CD1c-positive myeloid dendritic cell (primary cell): ENCODE data around the gene PHOSPHO1.
A peak's percentile ranks its signal among the peaks of the same experiment; 100 is the strongest.

Source experiments
- DNase-seq: peaks from one replicate; pipeline ENCODE4 v3.0.0-alpha.2; 2016; ENCODE audit errors: extremely low spot score

Gene PHOSPHO1

GRCh38 chr17:49244839-49245238 lies 14.3 kb upstream of the PHOSPHO1 start:
- DNase-seq, result no peak

- no peak for DNase-seq
Observed at GRCh38 chr17:49242813-49243212, 12.2 kb upstream of the PHOSPHO1 start.

DNA sequence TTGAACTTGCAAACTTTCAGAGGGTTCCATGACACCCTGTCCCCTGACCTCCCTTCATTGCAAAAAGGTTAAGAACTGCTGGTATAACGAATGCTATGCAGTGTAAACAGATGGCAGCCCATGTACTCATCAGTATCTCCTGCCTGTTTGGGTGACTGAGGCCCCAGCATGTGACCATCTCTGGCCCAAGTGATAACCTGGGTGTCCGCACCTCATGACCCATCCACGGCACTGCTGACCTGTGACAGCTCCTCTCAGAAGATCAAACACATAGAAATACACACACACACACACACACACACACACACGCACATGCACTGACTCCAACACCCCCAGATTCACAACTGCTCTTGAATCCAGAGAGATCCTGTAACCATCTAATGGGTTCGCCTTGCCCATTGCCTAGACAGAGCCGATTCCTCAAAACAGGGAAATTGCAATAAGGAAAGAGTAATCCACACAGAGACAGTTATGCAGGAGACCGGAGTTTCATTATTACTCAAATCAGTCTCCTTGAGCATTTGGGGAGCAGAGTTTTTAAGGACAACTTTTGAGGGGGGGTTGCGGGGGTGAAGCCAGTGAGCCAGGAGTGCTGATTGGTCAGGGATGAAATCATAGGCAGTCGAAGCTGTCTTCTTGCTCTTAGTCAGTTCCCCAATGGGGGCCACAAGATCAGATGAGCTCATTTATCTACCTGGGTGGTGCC lies 11.3 kb upstream of the PHOSPHO1 start:
- no peak for DNase-seq

- no peak for DNase-seq
Observed at GRCh38 chr17:49241040-49241439, 10.5 kb upstream of the PHOSPHO1 start.

- DNase-seq, result no peak
Observed at GRCh38 chr17:49240619-49241018, 10.0 kb upstream of the PHOSPHO1 start.

DNA sequence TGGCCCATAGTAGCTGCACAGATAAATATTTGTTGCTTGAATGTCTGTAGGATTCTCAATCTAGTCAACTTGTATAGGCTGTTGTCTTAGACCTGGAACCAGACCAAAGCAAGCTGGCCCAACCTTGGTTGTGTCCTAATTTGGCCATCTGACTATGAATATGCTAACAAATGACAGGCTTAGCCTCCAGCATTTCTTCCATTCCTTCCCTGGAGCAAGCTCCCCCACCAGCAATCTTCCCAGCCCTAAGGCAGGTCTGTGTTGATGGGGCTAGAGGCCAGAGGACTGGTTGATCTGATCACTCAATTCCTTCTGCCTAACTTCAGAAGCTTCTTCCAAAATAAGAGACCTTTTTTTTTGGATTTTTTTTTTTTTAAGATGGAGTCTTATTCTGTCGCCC lies 9.4 kb upstream of the PHOSPHO1 start:
- no peak for DNase-seq

GRCh38 chr17:49235896-49236295 lies 5.3 kb upstream of the PHOSPHO1 start:
- DNase-seq, result no peak

DNA sequence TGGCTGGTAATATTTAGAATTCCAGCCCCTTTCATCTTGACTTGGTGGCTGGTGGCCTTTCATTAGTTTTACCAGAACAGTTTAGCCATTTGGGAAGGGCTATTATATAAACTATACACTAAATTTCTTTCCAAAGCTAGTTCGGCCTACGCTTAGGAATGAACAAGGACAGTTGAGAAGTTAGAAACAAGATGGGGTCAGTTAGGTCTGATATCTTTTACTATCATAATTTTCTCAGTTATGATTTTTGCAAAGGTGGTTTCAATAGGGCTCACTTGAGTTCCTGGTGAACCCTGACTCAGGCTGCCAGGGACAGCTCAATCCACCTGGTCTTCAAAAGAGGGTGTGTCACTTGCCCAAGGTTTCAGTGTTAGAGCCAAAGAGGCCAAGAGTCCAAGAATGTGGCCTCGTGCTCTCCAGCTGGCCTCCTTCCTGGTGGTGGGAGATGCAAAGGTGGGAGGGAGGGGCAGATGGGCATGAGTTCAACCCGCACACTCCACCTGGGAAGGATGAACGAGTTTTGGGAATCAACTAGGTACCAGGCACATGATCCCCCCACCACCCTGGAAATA lies 4.0 kb upstream of the PHOSPHO1 start:
- DNase-seq, result no peak

GRCh38 chr17:49231563-49231894 lies 942 bp upstream of the PHOSPHO1 start:
- DNase-seq, result no peak

GRCh38 chr17:49229805-49230600 lies 584 bp downstream of the PHOSPHO1 start:
- no peak for DNase-seq

- DNase-seq, result no peak
Observed at GRCh38 chr17:49229076-49229804, 1.3 kb downstream of the PHOSPHO1 start.

GRCh38 chr17:49227436-49228261 lies 2.9 kb downstream of the PHOSPHO1 start:
- peak; percentile 76 for DNase-seq

- no peak for DNase-seq
Observed at GRCh38 chr17:49226771-49227435, 3.7 kb downstream of the PHOSPHO1 start.

DNA sequence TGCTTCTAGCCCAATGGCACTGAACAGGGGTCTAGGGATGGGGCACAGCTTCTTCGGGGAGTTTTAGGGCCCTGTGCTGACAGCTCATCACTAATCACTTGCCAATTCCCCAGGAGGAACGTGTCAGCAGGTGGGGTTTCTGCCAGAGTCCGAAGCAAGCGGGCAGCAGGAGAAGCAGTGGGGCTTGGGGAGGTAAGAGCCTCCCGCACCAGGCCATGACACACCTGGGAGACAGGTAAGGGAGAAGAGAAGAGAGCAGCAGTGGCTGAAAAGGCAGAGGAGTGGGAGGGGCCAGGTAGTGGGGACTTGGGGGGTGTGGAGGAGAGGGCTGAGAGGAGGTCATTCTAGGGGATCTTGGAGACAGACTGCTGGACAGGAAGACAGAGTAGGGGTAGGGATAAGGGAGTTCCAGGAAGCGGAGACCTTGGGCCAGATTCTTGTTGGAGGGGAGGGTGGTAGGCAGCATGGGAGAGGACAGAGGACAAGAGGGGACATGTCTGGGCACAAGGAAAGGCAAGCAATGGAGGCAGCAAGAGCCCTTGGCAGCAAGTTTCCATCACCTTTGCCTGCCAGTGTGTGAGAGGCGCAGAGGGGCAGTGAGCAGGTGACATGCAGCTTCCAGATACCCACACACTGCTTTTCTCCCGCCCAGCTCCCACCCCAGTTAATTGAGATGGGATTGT lies 4.9 kb downstream of the PHOSPHO1 start:
- DNase-seq, result no peak

DNA sequence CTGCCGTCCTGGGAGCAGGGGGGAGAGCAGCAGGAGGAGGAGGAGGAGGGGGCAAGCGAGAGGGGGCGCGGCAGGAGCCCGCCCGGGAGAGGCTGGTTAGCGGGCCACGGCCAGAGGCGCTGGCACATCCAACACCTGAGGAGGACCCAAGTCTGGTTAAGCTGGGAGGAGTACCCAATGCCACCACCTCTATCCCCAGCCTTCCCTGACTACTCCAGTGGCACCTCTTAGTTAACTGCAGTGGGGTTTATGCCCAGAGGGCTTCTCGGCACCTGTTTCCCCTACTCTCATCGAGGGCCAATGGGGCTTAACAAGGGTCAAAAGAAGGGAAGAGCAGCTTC lies 5.6 kb downstream of the PHOSPHO1 start:
- no peak for DNase-seq

DNA sequence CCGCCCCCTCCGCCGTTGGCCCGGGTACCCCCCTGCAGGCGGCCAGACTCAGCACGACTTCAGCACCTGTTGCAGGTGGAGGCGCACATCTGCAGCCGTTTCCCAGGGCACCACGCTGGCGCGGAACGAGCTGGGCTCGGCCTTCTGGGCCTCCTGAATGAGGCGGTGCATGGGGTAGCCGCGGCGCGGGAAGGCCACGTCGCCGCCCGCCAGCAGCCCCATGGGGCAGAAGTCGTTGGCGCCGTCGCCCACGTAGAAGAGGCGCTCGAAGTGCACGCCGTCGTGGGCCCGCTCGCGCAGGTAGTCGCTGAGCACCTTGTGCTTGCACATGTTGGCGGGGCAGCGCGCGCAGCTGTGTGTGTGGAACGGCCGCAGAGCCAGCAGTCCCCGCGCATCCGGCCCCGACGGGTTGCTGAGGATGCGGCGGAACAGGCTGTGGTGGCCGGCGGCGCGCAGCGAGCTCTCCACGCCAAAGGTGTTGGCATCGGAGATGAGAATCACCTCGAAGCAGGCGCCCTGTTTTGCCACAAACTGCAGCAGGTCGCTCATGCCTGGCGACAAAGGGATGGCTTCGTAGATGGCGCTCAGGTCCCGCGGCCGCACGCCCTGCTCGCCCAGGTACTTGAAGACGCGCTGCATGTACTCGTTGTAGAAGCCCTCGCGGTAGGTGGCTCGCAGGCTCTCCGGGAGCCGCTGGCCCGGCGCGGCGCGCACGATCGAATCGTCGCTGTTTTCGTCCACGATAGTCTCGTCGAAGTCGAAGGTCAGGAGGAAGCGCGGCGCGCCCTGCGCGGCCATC lies 6.2 kb downstream of the PHOSPHO1 start:
- DNase-seq, result no peak

- peak; percentile 65 for DNase-seq
Observed at GRCh38 chr17:49223517-49224197, 6.9 kb downstream of the PHOSPHO1 start.

GRCh38 chr17:49223168-49223516 lies 7.4 kb downstream of the PHOSPHO1 start:
- no peak for DNase-seq

DNA sequence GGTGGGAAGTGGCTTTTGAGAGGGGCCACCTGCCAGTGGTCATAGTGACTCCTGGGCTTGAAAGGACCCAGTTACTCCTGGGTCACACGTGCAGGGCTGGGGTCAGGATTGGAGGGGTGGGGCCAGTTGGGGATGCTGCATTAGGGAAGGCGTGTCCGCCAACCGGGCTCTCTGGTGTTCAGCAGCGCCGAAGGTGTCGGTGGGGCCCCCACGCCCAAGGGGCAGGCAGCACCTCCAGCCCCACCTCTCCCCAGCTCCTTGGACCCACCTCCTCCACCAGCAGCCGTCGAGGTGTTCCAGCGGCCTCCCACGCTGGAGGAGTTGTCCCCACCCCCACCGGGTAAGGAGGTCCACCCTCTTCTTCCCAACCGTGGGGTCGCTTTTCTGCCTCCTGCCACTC lies 10.6 kb downstream of the PHOSPHO1 start:
- no peak for DNase-seq
